Pulmonary artery endothelial cell (primary cell): ENCODE results near the gene NGFR. TPM values are rescaled to one million over a fixed set of nuclear protein-coding genes. Genes with fewer than 3 reads are reported as not detected.

Experiments used
- total RNA-seq: library from RNA; depleted of rRNA; stranded (reverse); fragments of >200 nt; gene quantifications from 2 replicates; pipeline ENCODE4 v1.2.3, GENCODE V29; 2014

Gene NGFR
- total RNA-seq, 1 donor from 2014 or later, result 0.07 TPM

Other genes starting within 250 kb of the NGFR start
- 7.2 and 8.4 TPM in 2 replicates for gene ZNF652, start 133.0 kb upstream of the NGFR start, total RNA-seq
- 199 and 236 TPM in 2 replicates for gene PHB1, start 80.4 kb upstream of the NGFR start, total RNA-seq
- 0.79 and 2.7 TPM in 2 replicates for gene NXPH3, start 80.6 kb downstream of the NGFR start, total RNA-seq
- 107 and 174 TPM in 2 replicates for gene SPOP, start 182.8 kb downstream of the NGFR start, total RNA-seq
- gene SLC35B1, start 212.7 kb downstream of the NGFR start, total RNA-seq, result 72.2 and 93.6 TPM in 2 replicates